Type B pancreatic cell (in vitro differentiated cells): ENCODE measurements around the gene PRR29. TPM values are rescaled to one million over a fixed set of nuclear protein-coding genes. Genes with fewer than 3 reads are reported as not detected.

ENCODE experiments used
- DNase-seq: peaks from one replicate; pipeline ENCODE4 v3.0.0; 2021; ENCODE audit warnings: mixed read lengths; ENCODE audit not compliant: unreplicated experiment; ENCODE audit errors: extremely low spot score
- H3K27ac Mint-ChIP-seq: 2 replicates; pipeline ENCODE4 v1.8.0; 2021; ENCODE audit warnings: mild to moderate bottlenecking, mixed read lengths
- H3K27me3 Mint-ChIP-seq: 2 replicates; pipeline ENCODE4 v1.8.0; 2021; ENCODE audit warnings: mixed read lengths
- H3K36me3 Mint-ChIP-seq: 2 replicates; pipeline ENCODE4 v1.8.0; 2021; ENCODE audit warnings: mixed read lengths
- H3K4me1 Mint-ChIP-seq: one replicate; pipeline ENCODE4 v1.8.0; 2021; ENCODE audit warnings: mixed read lengths; ENCODE audit not compliant: unreplicated experiment
- H3K4me3 Mint-ChIP-seq: 2 replicates; pipeline ENCODE4 v1.8.0; 2021; ENCODE audit warnings: mild to moderate bottlenecking, mixed read lengths
- H3K9me3 Mint-ChIP-seq: 2 replicates; pipeline ENCODE4 v1.8.0; 2021; ENCODE audit warnings: mixed read lengths
- total RNA-seq: library from RNA; stranded (reverse); gene quantifications from 2 replicates; pipeline ENCODE4 v1.2.1, GENCODE V29; 2021; ENCODE audit warnings: low replicate concordance
- TF ChIP-seq, protein P1 (sequence below): fragments of 200-600 bp; sonication (generic); conservative IDR thresholded peaks from 2 replicates; pipeline ENCODE4 v1.5.0; 2021; ENCODE audit warnings: antibody characterized with exemption, mild to moderate bottlenecking

The PRR29 gene
- total RNA-seq, 1 donor from 2014 or later, result 4.2 TPM

GRCh38 chr17:63961355-63962212, 36.6 kb upstream of the PRR29 start:
- Mint-ChIP-seq H3K36me3 (no peaks in the 10 kb centered on the region), H3K27ac (no peak overlapping the region)

DNA sequence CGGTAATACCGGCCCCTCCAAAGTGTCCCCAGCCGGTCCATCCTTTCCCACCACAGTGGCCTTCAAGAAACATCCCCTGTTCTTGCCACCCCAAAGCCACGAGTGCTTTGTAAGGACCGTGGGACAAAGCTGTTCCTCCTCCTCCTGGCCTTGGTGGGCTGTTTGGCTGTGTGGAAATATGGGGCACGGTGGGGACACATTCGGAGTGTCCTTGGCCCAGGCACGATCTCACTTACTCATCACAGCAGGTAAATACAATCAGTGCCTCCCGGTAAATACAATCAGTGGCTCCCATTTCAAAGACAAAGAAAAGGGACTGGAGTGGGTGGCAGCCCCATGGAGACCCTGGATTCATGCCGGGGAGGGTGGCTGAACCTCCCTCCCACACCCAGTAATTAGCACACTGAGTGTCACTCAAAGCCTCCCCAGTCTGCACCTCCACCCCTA, 35.8 kb upstream of the PRR29 start:
- H3K27me3 Mint-ChIP-seq, result peaks cover 17% of the 10 kb centered on the region
- H3K4me1 Mint-ChIP-seq, result no peaks in the 10 kb centered on the region
- TF ChIP-seq, protein P1, sequence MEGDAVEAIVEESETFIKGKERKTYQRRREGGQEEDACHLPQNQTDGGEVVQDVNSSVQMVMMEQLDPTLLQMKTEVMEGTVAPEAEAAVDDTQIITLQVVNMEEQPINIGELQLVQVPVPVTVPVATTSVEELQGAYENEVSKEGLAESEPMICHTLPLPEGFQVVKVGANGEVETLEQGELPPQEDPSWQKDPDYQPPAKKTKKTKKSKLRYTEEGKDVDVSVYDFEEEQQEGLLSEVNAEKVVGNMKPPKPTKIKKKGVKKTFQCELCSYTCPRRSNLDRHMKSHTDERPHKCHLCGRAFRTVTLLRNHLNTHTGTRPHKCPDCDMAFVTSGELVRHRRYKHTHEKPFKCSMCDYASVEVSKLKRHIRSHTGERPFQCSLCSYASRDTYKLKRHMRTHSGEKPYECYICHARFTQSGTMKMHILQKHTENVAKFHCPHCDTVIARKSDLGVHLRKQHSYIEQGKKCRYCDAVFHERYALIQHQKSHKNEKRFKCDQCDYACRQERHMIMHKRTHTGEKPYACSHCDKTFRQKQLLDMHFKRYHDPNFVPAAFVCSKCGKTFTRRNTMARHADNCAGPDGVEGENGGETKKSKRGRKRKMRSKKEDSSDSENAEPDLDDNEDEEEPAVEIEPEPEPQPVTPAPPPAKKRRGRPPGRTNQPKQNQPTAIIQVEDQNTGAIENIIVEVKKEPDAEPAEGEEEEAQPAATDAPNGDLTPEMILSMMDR, result no peak
- no peak overlapping the region for H3K27ac Mint-ChIP-seq
- H3K36me3 Mint-ChIP-seq, result no peaks in the 10 kb centered on the region
- H3K4me3 Mint-ChIP-seq, result no peak overlapping the region
- no peaks in the 10 kb centered on the region for H3K9me3 Mint-ChIP-seq
- no peak for DNase-seq

More at GRCh38 chr17:63961355-63962212, 36.6 kb upstream of the PRR29 start:
- no peaks in the 10 kb centered on the region for H3K4me1 Mint-ChIP-seq
- peaks cover 10% of the 10 kb centered on the region for H3K27me3 Mint-ChIP-seq
- TF ChIP-seq, protein P1, result no peak
- no peaks in the 10 kb centered on the region for H3K9me3 Mint-ChIP-seq
- peak overlapping the region; percentile 65 for H3K4me3 Mint-ChIP-seq
- DNase-seq, result no peak

DNA sequence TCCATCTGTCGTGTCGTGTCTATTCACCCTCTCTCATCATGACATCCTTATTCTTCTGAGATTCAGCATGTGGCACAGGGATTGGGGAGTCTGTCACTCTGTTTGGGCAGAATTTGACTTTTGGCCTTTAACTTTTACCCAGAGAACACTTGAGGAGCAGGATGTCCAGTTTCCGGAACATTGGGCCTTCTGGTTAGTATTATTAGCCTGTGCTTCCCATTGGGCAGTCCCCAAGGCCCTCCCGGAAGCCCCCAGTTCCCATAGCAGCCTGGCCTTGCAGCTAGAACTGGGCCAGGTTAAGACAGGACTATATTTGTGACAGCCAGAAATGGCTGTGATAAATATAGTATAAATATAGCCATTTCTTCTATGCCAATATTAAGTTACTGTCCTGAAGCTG, 35.0 kb upstream of the PRR29 start:
- no peak overlapping the region for H3K27ac Mint-ChIP-seq
- TF ChIP-seq, protein P1, result no peak
- no peaks in the 10 kb centered on the region for H3K36me3 Mint-ChIP-seq
- no peaks in the 10 kb centered on the region for H3K4me1 Mint-ChIP-seq
- no peak overlapping the region for H3K4me3 Mint-ChIP-seq
- no peak for DNase-seq
- H3K9me3 Mint-ChIP-seq, result no peaks in the 10 kb centered on the region
- peaks cover 18% of the 10 kb centered on the region for H3K27me3 Mint-ChIP-seq

GRCh38 chr17:63966646-63967264, 31.4 kb upstream of the PRR29 start:
- Mint-ChIP-seq H3K4me1 (no peaks in the 10 kb centered on the region), H3K27ac (no peak overlapping the region), H3K36me3 (no peaks in the 10 kb centered on the region), H3K9me3 (no peaks in the 10 kb centered on the region), H3K4me3 (no peak overlapping the region), H3K27me3 (peaks cover 19% of the 10 kb centered on the region)
- TF ChIP-seq, protein P1, result no peak
- no peak for DNase-seq

GRCh38 chr17:63967953-63968352, 30.2 kb upstream of the PRR29 start:
- Mint-ChIP-seq H3K4me3 (no peak overlapping the region), H3K9me3 (no peaks in the 10 kb centered on the region), H3K27ac (no peak overlapping the region), H3K27me3 (peaks cover 17% of the 10 kb centered on the region), H3K4me1 (no peaks in the 10 kb centered on the region), H3K36me3 (no peaks in the 10 kb centered on the region)
- TF ChIP-seq, protein P1, result no peak
- no peak for DNase-seq
